ENCODE measurements around the gene FYCO1.
"Not testable (repeated sequence)": the region's sequence is repeated elsewhere in the genome, so short reads cannot be mapped to it uniquely, and the experiment has no call there.

FYCO1 gene

GRCh38 chr3:46010519-46011113 is 15.0 kb upstream of the FYCO1 start:
- DNase-seq (ENCODE audit: low read depth in 2 of 2): no peak

DNA sequence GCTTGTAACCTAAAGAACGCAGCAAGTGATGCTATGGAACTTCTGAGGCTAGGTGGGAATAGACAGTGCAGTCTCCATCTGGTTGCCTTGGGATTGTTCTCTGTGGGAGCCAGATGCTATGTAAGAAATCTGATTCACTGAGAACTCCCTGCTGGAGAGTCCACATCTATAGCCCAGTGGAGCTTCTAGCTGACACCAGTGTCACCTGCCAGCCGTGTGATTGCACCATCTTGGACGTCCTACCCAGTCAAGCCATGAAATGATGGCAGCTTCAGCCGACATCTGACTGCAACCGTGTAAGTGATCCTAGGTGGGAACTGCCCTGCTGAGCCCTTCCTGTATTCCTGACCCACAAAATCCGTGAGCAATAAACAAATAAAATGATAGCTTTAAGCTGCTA is 12.4 kb upstream of the FYCO1 start:
- DNase-seq (ENCODE audit: low read depth in 2 of 2): no peak

GRCh38 chr3:46007280-46007679 is 11.7 kb upstream of the FYCO1 start:
- DNase-seq (ENCODE audit: low read depth in 2 of 2): no peak

DNA sequence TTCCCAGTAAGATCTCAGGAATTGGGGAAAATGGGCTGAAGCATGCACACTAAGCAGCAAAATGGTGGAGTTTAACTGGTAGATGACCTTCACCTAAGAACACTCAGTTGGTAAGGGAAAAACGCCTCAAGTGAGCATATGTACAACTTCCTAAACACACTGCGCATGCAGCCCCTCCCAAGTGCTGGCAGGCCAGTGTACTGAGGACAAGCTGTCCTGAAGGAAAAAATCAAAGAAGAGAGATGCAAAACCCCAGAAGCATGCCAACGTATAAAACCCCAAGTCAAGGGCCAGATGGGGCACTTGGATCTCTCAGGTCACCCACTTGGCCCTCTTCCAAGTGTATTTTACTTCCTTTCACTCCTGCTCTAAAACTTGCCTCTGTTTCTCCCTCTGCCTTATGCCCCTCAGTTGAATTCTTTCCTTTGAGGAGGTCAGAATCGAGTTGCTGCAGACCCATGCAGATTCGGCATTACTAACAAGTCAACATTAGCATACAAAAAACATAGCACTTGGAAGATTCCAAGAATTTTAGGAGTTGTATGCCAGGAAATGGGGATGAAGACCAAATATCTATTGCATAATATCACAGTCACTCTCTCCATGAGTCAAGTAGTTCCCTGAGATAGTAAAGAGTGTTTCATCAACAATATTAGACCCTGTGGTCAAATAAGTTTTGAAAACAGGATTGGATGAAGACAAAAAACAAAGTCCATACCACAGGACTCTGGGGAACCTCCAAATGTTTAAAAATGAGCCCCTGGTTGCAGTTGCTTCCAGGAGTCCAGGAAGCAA is 10.8 kb upstream of the FYCO1 start:
- no peak for DNase-seq (ENCODE audit: low read depth in 2 of 2)

DNA sequence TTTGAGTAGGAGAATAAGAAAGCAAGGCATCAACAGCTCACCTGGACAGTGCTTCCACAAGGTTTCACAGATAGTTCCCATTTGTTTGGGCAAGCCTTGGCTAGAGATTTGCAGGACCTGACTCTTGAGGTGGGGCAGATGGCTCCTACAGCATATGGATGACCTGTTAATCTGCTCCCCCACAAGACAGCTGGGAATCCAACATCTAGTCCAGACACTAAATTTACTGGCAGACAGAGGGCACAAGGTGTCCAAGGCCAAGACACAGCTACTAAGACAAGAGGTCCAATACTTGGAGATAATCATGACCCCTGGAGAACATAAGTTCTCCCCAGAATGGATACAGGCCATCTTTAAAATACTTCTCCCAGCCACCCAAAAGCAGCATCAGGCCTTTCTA is 8.1 kb upstream of the FYCO1 start:
- DNase-seq (ENCODE audit: low read depth in 2 of 2): not testable (repeated sequence)

DNA sequence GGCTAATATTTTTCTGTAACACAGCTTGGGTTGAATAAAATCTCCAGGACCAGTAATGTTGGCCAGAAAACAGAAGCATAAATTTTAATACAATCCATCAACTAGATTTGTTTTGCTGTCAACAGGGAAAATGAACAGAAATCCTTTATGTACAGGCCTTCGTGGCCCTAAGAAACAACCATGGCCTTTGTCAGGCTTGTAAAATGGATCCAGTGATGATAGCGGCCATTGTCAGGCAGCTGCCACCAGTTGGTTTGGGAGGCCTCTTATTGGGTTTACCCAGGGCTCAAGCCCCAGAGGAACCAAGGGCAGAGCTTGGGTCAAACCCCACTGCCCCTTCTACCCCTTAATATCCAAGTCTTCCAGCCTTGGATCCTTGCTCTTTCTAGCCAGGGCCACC is 5.6 kb upstream of the FYCO1 start:
- no peak for DNase-seq (ENCODE audit: low read depth in 2 of 2)

GRCh38 chr3:45997942-45998341 is 2.3 kb upstream of the FYCO1 start:
- DNase-seq (ENCODE audit: low read depth in 2 of 2): no peak

DNA sequence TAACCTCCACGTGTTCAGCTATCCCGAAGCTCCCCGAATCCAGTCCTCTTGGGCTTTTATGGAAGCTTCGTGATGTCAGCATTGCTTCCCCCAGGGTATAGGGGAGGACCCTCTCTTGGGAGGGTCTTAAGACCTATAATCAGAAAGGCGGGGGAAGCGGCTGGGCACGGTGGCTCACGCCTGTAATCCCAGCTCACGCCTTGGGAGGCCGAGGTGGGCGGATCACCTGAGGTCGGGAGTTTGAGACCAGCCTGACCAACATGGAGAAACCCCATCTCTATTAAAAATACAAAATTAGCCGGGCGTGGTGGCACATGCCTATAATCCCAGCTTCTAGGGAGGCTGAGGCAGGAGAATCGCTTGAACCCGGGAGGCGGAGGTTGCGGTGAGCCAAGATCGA is 1.9 kb upstream of the FYCO1 start:
- not testable (repeated sequence) for DNase-seq (ENCODE audit: low read depth in 2 of 2)

DNA sequence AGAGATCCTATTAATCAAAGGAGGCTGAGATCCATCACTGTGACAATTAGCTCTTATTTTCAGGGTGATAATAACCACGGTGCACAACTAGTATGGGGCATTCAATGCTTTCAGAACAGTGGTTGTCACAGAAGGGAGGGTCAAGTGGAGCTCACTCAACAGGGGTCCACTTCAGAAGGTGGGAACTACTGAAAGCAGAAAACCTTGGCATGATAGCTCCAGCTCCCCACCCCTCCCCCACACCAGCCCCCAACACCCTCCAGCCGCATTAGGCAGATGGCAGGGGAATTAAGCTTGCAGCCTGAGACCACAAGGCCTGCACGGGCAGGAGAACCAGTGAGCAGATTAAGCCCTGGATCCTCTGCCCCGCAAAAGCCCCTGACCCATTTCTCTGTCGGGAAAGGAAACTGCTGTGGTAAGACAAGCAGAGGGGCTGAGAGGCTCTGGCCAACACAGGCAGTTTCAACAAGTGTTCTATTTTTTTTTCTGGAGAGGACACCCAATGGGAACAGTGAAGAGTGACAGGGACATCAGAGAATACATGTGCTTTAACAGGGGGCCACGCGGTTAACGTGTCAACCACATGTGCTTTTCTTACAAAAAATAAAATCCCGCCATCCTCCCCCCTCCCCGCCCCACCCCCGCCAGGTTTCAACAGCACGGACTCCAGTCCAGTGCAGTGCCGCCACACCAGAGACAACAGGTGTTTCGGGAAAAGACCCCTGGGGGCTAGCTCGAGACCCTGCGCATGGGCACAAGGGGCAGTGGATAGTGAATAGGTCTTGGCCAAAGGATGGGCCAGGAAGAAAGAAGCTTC is 997 bp downstream of the FYCO1 start:
- no peak for DNase-seq (ENCODE audit: low read depth in 2 of 2)

DNA sequence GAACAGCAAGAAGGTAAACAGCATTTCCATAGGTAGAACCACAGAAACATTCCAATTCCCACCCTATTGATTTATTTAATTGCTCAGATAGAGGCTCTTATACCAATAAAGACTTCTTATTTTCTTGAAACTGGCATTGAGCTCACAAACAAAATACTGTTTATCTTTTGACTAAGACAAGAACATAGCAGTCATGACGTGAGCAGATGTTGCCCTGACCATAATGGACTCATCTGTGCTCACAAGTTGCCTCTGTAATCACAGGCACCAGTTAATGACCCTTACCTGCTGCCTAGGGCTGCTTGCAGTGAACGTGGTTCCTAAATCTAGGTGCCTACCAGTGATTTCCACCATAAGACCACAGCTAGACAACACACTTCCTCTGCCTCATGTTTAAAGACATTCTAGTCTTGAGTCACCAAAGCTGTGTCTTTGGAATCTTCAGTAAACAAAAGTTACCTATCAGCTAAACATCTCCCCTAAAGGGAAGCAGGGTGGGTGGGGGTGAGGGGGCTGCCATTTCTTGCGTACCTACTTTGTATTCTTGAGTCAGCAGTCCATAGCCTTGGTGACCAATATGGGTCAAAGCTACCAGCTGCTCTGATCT is 2.1 kb downstream of the FYCO1 start:
- no peak for DNase-seq (ENCODE audit: low read depth in 2 of 2)

DNA sequence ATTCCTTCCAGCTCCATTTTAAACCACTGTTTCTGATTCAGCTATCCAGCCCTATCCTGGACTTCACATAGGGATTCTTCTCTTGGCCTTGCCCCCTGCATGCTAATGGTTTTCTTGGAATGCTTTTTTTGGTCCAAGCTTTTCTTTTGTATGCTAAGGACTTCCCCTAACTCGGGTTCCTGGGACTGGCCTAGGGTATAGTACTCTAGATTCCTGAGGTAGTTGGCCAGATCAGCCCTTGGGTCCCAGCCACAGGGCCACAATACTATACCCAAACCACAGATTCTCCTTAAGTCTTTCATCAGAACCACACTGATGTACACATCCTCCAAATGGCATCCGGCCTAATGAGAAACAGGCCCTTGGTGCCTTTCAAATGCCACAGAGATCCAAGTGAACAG is 2.8 kb downstream of the FYCO1 start:
- no peak for DNase-seq (ENCODE audit: low read depth in 2 of 2)

- DNase-seq (ENCODE audit: low read depth in 2 of 2): no peak
Measured at GRCh38 chr3:45992133-45992729, 3.4 kb downstream of the FYCO1 start.

GRCh38 chr3:45991341-45991740 is 4.3 kb downstream of the FYCO1 start:
- DNase-seq (ENCODE audit: low read depth in 2 of 2): no peak

GRCh38 chr3:45990181-45990580 is 5.4 kb downstream of the FYCO1 start:
- DNase-seq (ENCODE audit: low read depth in 2 of 2): no peak

DNA sequence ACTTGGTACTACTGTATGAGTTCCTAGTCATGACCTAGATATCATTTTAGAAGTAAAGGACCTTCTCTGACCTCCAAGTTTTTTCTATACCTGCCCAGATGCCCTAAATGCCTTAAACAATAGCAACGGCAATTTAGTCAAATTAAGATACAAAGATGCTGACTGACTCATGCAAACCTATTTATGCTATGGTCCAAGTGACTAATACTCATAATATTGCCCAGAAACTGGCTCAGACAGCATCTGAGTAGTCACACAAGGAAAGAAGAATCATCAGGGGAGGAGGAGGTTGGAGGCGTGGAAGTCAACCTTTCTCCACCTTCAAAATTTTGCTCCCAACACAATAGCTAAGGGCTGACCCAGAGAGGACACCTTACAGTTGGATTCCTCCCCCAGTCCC is 6.8 kb downstream of the FYCO1 start:
- DNase-seq (ENCODE audit: low read depth in 2 of 2): no peak

DNA sequence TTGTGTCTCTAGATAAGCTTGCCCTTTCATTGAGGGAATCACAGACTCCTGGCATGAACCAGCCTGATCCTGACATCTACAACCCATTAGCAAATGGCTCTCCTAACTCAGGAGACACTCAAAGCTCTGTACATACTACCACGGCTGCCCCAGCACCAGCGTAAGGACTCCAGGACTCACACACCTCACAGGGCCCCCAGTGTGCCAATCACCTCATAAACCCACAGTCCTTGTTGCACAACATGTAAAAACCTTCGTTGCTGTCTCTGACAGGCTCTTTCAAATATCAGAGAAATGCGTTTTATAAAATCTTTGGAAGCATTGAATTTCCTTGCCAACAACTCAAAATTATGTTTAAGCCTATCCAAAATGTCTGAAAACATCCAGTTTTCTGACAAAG is 7.3 kb downstream of the FYCO1 start:
- DNase-seq (ENCODE audit: low read depth in 2 of 2): no peak

GRCh38 chr3:45987368-45988291 is 8.0 kb downstream of the FYCO1 start:
- DNase-seq (ENCODE audit: low read depth in 2 of 2): no peak

- no peak for DNase-seq (ENCODE audit: low read depth in 2 of 2)
Measured at GRCh38 chr3:45986303-45986982, 9.2 kb downstream of the FYCO1 start.

GRCh38 chr3:45985532-45986302 is 9.9 kb downstream of the FYCO1 start:
- DNase-seq (ENCODE audit: low read depth in 2 of 2): no peak
